ENCODE data around the gene CDH4. TPM values are rescaled to one million over a fixed set of nuclear protein-coding genes. Genes with fewer than 3 reads are reported as not detected.

Gene CDH4
- total RNA-seq, 6 donors from 2014 or later, result 0.20 to 1.0 (median 0.40) TPM; not detected in 1

DNA sequence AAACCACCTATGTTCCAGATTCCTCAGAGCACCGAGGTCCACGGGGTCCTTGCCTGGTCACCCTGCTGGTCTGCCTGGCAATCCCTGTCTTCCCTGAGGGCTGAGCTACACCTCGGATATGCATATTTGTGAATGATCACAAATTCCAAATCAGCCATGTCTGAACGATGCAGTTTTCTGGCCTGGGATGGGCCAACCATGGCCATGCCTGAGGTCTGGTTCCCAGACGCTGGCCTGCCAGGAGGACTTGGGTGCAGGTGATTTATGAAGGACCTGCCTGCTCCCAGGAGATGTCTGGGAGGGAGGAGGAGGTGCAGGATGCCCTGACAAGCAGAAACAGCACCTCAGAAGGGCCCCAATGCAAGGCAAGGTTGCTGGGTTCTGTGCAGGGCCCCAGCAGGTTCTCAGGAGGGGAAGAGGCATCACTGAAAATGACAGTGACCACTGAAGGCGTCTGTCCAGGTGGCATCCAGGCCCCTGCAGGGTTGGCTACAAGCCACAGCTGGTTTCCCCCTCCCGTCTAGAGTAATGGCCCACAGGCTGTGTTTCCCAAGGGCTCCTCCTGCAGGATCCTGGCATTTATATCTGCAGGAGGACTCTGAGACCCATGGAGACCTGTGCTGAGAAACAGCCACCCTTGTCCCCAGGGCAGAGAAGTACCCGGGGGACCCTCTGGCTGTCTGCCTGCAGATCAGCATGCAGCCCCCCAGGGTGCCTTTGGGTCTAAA is 608.4 kb downstream of the CDH4 start:
- Histone ChIP-seq H3K4me1 (no peaks in the 10 kb centered on the region), H3K9me3 (peaks cover 0 to 12% (median 0%) of the 10 kb centered on the region in 4 donors), H3K27me3 (no peaks in the 10 kb centered on the region), H3K36me3 (no peaks in the 10 kb centered on the region), H3K27ac (no peak overlapping the region), H3K4me3 (no peak overlapping the region)
- WGBS, 2 donors, result 68 to 81% methylated on average over 5 to 7 of the region's 8 CpGs
- DNase-seq (no peak), ATAC-seq (ENCODE audit: low FRiP score in 2 of 2) (no peak)
- TF ChIP-seq EP300 (IDR thresholded peaks at IDR 0.05) (no peak), POLR2A (IDR thresholded peaks at IDR 0.05) (no peak), POLR2AphosphoS5 (IDR thresholded peaks at IDR 0.05) (no peak)
- TF ChIP-seq, protein P1, sequence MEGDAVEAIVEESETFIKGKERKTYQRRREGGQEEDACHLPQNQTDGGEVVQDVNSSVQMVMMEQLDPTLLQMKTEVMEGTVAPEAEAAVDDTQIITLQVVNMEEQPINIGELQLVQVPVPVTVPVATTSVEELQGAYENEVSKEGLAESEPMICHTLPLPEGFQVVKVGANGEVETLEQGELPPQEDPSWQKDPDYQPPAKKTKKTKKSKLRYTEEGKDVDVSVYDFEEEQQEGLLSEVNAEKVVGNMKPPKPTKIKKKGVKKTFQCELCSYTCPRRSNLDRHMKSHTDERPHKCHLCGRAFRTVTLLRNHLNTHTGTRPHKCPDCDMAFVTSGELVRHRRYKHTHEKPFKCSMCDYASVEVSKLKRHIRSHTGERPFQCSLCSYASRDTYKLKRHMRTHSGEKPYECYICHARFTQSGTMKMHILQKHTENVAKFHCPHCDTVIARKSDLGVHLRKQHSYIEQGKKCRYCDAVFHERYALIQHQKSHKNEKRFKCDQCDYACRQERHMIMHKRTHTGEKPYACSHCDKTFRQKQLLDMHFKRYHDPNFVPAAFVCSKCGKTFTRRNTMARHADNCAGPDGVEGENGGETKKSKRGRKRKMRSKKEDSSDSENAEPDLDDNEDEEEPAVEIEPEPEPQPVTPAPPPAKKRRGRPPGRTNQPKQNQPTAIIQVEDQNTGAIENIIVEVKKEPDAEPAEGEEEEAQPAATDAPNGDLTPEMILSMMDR (IDR thresholded peaks at IDR 0.05), result no peak

DNA sequence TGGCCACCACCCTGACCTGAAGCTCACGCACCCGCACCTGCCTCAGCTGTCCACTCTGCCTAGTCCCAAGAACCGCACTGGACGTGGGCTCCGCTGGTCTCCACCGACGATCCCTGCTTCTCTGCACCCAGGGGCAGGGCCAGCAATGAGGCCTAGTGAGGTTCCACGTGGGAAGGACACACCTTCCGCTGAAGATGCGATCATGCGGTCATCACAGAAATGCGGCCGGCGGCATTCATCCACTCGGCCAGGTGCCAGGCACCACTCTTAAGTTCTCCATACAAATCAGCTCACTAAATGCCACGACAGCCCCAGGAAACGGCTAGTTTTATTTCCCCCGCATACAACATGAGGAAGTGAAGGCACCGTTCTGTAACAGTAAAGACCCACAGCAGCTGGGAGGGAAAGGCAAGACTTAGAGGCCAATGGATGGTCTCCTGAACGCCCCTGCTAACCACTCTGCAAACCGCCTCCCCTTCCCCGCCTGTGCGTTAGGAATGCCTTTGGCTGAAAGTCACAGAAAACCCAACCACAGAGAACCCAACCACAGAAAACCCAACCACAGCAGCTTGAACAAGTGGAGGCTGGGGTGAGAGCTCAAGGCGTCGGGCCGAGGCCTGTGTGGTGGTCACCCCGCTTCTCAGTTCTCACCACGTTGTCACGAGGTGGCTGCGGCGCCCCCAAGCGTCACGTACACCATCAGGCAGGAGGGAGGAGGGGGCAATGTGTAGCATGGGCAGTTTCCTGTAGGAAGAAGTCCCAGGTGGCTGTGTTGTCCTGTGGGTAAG is 609.2 kb downstream of the CDH4 start:
- TF ChIP-seq, protein P1 (IDR thresholded peaks at IDR 0.05), result no peak
- TF ChIP-seq EP300 (IDR thresholded peaks at IDR 0.05) (no peak), POLR2A (IDR thresholded peaks at IDR 0.05) (no peak), POLR2AphosphoS5 (IDR thresholded peaks at IDR 0.05) (no peak)
- H3K27me3 ChIP-seq, result no peaks in the 10 kb centered on the region
- no peaks in the 10 kb centered on the region for H3K4me1 ChIP-seq
- H3K4me3 ChIP-seq, result no peak overlapping the region
- no peaks in the 10 kb centered on the region for H3K36me3 ChIP-seq
- no peak overlapping the region for H3K27ac ChIP-seq
- ATAC-seq (ENCODE audit: low FRiP score in 2 of 2), result no peak
- WGBS, 2 donors, result 77 to 80% methylated on average over 29 to 33 of the region's 33 CpGs
- peak in 1 of 2 donors; percentile 67 for DNase-seq
- peaks cover 0 to 15% (median 0%) of the 10 kb centered on the region in 4 donors for H3K9me3 ChIP-seq

DNA sequence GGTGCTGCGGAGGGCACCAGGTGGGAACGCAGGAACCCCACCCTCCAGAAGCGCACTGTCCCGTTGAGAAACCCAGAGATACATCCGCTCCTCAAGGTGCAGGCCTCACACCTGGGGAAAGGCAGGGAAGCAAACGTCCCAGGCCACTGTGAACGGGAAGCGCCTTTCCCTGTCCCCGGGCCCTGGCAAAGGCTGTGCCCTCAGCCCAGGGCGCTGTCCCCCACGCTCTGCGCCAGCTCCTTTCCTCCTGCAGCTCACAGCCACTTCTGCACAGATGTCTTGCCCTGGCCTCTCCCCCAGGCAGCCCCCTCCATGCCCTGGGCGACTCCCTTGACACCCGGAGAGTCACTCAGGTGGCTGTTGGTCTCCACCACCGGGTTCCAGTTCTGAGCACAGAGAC is 609.8 kb downstream of the CDH4 start:
- Histone ChIP-seq H3K27ac (no peak overlapping the region), H3K36me3 (no peaks in the 10 kb centered on the region), H3K9me3 (peaks cover 0 to 15% (median 0%) of the 10 kb centered on the region in 4 donors), H3K27me3 (no peaks in the 10 kb centered on the region), H3K4me1 (no peaks in the 10 kb centered on the region), H3K4me3 (no peak overlapping the region)
- no peak for ATAC-seq (ENCODE audit: low FRiP score in 2 of 2)
- WGBS, 2 donors, result 88 to 91% methylated on average over 6 to 15 of the region's 15 CpGs
- no peak for TF ChIP-seq POLR2A (IDR thresholded peaks at IDR 0.05)
- no peak for TF ChIP-seq EP300 (IDR thresholded peaks at IDR 0.05)
- TF ChIP-seq, protein P1 (IDR thresholded peaks at IDR 0.05), result no peak
- no peak for TF ChIP-seq POLR2AphosphoS5 (IDR thresholded peaks at IDR 0.05)
- DNase-seq, result peak in 1 of 2 donors; percentile 54

DNA sequence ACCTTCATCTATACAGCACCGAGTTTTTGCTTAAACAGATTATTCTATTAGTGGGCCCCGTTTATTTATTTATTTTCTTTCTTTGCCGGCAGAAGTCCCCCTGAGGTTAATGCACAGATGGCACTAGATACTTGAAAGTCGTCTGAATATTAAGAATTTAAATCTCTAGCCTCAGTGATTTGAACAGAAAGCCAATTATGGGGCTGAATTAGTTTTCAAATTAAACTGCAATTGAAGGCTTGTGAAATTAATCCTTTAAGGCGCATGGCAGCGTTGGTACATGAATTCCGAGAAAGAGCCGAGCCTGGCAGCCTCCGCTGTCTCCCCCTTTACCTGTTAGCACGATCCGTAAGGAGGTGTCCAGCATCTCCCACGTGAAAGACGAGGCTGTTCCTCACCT is 610.8 kb downstream of the CDH4 start:
- no peaks in the 10 kb centered on the region for H3K36me3 ChIP-seq
- no peak overlapping the region for H3K27ac ChIP-seq
- H3K4me3 ChIP-seq, result no peak overlapping the region
- H3K27me3 ChIP-seq, result no peaks in the 10 kb centered on the region
- H3K9me3 ChIP-seq, result peaks cover 0 to 15% (median 0%) of the 10 kb centered on the region in 4 donors
- no peak for TF ChIP-seq POLR2AphosphoS5 (IDR thresholded peaks at IDR 0.05)
- TF ChIP-seq, protein P1 (IDR thresholded peaks at IDR 0.05), result no peak
- no peak for TF ChIP-seq POLR2A (IDR thresholded peaks at IDR 0.05)
- no peak for TF ChIP-seq EP300 (IDR thresholded peaks at IDR 0.05)
- DNase-seq, result no peak
- 74 to 79% methylated on average over 13 of the region's 13 CpGs for WGBS, 2 donors
- no peaks in the 10 kb centered on the region for H3K4me1 ChIP-seq
- no peak for ATAC-seq (ENCODE audit: low FRiP score in 2 of 2)

Measured in upper lobe of left lung (tissue), 6 donors.